Liver (tissue), 9 donors: ENCODE results near the gene MVB12B. TPM values are rescaled to one million over a fixed set of nuclear protein-coding genes. Genes with fewer than 3 reads are reported as not detected.

Experiments
- DNase-seq: peaks from one replicate; pipeline ENCODE4 v3.0.0-alpha.2; 2017; ENCODE audit warnings: low spot score
- H3K27ac ChIP-seq, 2 donors: one replicate each; pipeline ENCODE4 v1.7.0; 2013; ENCODE audit warnings: inconsistent platforms in 2 of 2, low read length in 2 of 2, control low read depth in 1 of 2, low read depth in 1 of 2, mild to moderate bottlenecking in 1 of 2
- H3K27me3 ChIP-seq, 4 donors: one replicate each; pipeline versions ENCODE4 v1.6.1 to v1.7.0; 2013; ENCODE audit warnings: low read length in 3 of 4, inconsistent platforms in 1 of 4, mild to moderate bottlenecking in 1 of 4, moderate library complexity in 1 of 4; ENCODE audit not compliant: control insufficient read depth in 4 of 4, insufficient read depth in 4 of 4
- H3K36me3 ChIP-seq, 4 donors: one replicate each; pipeline versions ENCODE4 v1.6.1 to v1.7.0; 2013; ENCODE audit warnings: low read length in 3 of 4, mild to moderate bottlenecking in 3 of 4, low read depth in 1 of 4, moderate library complexity in 1 of 4; ENCODE audit not compliant: control insufficient read depth in 4 of 4, insufficient read depth in 3 of 4
- H3K4me1 ChIP-seq, 4 donors: one replicate each; pipeline versions ENCODE4 v1.6.1 to v1.7.0; 2013; ENCODE audit warnings: low read length in 3 of 4, mild to moderate bottlenecking in 3 of 4, moderate library complexity in 1 of 4; ENCODE audit not compliant: control insufficient read depth in 4 of 4, insufficient read depth in 4 of 4
- H3K4me3 ChIP-seq, 3 donors: one replicate each; pipeline versions ENCODE4 v1.6.1 to v1.7.0; 2013; ENCODE audit warnings: low read length in 3 of 3, control low read depth in 1 of 3, low read depth in 1 of 3, mild to moderate bottlenecking in 1 of 3
- H3K9ac ChIP-seq, 2 donors: one replicate each; pipeline ENCODE4 v1.7.0; 2013; ENCODE audit warnings: low read length in 2 of 2, mild to moderate bottlenecking in 2 of 2, moderate library complexity in 2 of 2, control low read depth in 1 of 2, low read depth in 1 of 2
- H3K9me3 ChIP-seq, 4 donors: one replicate each; pipeline versions ENCODE4 v1.6.1 to v1.7.0; 2013; ENCODE audit warnings: low read length in 3 of 4; ENCODE audit not compliant: control insufficient read depth in 4 of 4
- ATF3 ChIP-seq: IDR thresholded peaks from 2 replicates; pipeline ENCODE4 v1.6.1; 2016; ENCODE audit warnings: antibody characterized with exemption
- CTCF ChIP-seq: fragments of 150-350 bp; IDR thresholded peaks from 2 replicates; pipeline ENCODE4 v1.5.1; 2017; ENCODE audit warnings: improper control_type of control experiment, low read depth, low read length; ENCODE audit not compliant: missing input control
- EGR1 ChIP-seq, 2 donors: IDR thresholded peaks; 2 replicates each; pipeline ENCODE4 v1.6.1; 2016 to 2018; ENCODE audit warnings: antibody characterized with exemption in 2 of 2, low read depth in 2 of 2
- FOXA1 ChIP-seq: IDR thresholded peaks from 2 replicates; pipeline ENCODE4 v1.6.1; 2016; ENCODE audit warnings: antibody characterized with exemption
- FOXA2 ChIP-seq: IDR thresholded peaks from 2 replicates; pipeline ENCODE4 v1.6.1; 2016; ENCODE audit warnings: antibody characterized with exemption
- GABPA ChIP-seq, 2 donors: IDR thresholded peaks in 1 of 2; conservative IDR thresholded peaks in 1 of 2; 2 replicates each; pipeline ENCODE4 v1.6.1; 2016; ENCODE audit warnings: antibody characterized with exemption in 2 of 2, mild to moderate bottlenecking in 1 of 2, moderate library complexity in 1 of 2
- HNF4A ChIP-seq, 2 donors: conservative IDR thresholded peaks; 2 replicates each; pipeline ENCODE4 v1.6.1; 2016; ENCODE audit warnings: antibody characterized with exemption in 2 of 2, mild to moderate bottlenecking in 2 of 2
- HNF4G ChIP-seq: IDR thresholded peaks from 2 replicates; pipeline ENCODE4 v1.6.1; 2016; ENCODE audit warnings: antibody characterized with exemption
- JUND ChIP-seq, 2 donors: IDR thresholded peaks; 2 replicates each; pipeline ENCODE4 v1.6.1; 2016; ENCODE audit warnings: antibody characterized with exemption in 2 of 2
- NR2F2 ChIP-seq: IDR thresholded peaks from 2 replicates; pipeline ENCODE4 v1.6.1; 2016; ENCODE audit warnings: antibody characterized with exemption
- RAD21 ChIP-seq, 2 donors: IDR thresholded peaks; 2 replicates each; pipeline ENCODE4 v1.6.1; 2016; ENCODE audit warnings: antibody characterized with exemption in 2 of 2, mild to moderate bottlenecking in 2 of 2
- REST ChIP-seq: IDR thresholded peaks from 2 replicates; pipeline ENCODE4 v1.6.1; 2016; ENCODE audit warnings: antibody characterized with exemption, mild to moderate bottlenecking
- RXRA ChIP-seq, 2 donors: IDR thresholded peaks; 2 replicates each; pipeline ENCODE4 v1.6.1; 2017 to 2018; ENCODE audit warnings: antibody characterized with exemption in 2 of 2, mild to moderate bottlenecking in 1 of 2
- SP1 ChIP-seq: IDR thresholded peaks from 2 replicates; pipeline ENCODE4 v1.6.1; 2018; ENCODE audit warnings: antibody characterized with exemption, mild to moderate bottlenecking
- TAF1 ChIP-seq: conservative IDR thresholded peaks from 2 replicates; pipeline ENCODE4 v1.6.1; 2016; ENCODE audit warnings: antibody characterized with exemption, mild to moderate bottlenecking
- WGBS: extraction: QIAGEN DNeasy Blood & Tissue Kit; methylation state at CpG from one replicate; pipeline ENCODE4 v1.1.7; 2013; 5-methylcytosine and 5-hydroxymethylcytosine counted together
- polyA plus RNA-seq, 2 donors: library from polyadenylated mRNA; stranded (reverse) in 1 of 2; unstranded in 1 of 2; fragments of 200-250 nt in 1 of 2; fragments of >200 nt in 1 of 2; fragmentation: Nextera tagmentation in 1 of 2; extraction: Ambion mirVana in 1 of 2; gene quantifications; one replicate each; pipeline versions ENCODE4 v1.2.1 to v1.2.3, GENCODE V29; 2013 to 2015
- total RNA-seq, 2 donors: library from RNA; depleted of rRNA; stranded (reverse); fragments of >200 nt; gene quantifications; one replicate each; pipeline ENCODE4 v1.2.3, GENCODE V29; 2014
- TF ChIP-seq, protein P1 (sequence below): IDR thresholded peaks from 2 replicates; pipeline ENCODE4 v1.6.1; 2016; ENCODE audit warnings: antibody characterized with exemption
- donor health status: healthy.
- donor health status: healthy.
- donor health status: healthy.
- donor health status: healthy.
- donor health status: healthy.

MVB12B gene
- total and polyA plus RNA-seq, 4 donors, result 5.3 to 12.4 (median 8.4) TPM

GRCh38 chr9:126357074-126357473 is 30.4 kb downstream of the MVB12B start:
- no peak overlapping the region for H3K27ac ChIP-seq
- H3K27me3 ChIP-seq, result no peaks in the 10 kb centered on the region
- no peak overlapping the region for H3K4me3 ChIP-seq
- 94% methylated on average over 1 of the region's 1 CpG for WGBS
- no peak for DNase-seq
- no peak overlapping the region for H3K9ac ChIP-seq
- H3K4me1 ChIP-seq, result no peaks in the 10 kb centered on the region
- H3K9me3 ChIP-seq, result peaks cover 0 to 8% (median under 1%) of the 10 kb centered on the region in 4 donors
- no peaks in the 10 kb centered on the region for H3K36me3 ChIP-seq
- TF ChIP-seq GABPA (IDR thresholded peaks at IDR 0.05 in 1 of 2, conservative IDR thresholded peaks at IDR 0.05 in 1 of 2) (no peak), RXRA (IDR thresholded peaks at IDR 0.05) (no peak)

- WGBS, result 95% methylated on average over 1 of the region's 1 CpG
- H3K9ac ChIP-seq, result no peak overlapping the region
- no peaks in the 10 kb centered on the region for H3K4me1 ChIP-seq
- H3K27ac ChIP-seq, result no peak overlapping the region
- peaks cover 0 to 2% (median 0%) of the 10 kb centered on the region in 4 donors for H3K36me3 ChIP-seq
- DNase-seq, result no peak
- peaks cover 0 to 9% (median under 1%) of the 10 kb centered on the region in 4 donors for H3K9me3 ChIP-seq
- no peaks in the 10 kb centered on the region for H3K27me3 ChIP-seq
- TF ChIP-seq NR2F2 (no peak), JUND (IDR thresholded peaks at IDR 0.05) (no peak), SP1 (no peak), TAF1 (no peak), FOXA2 (no peak), HNF4G (no peak), GABPA (IDR thresholded peaks at IDR 0.05 in 1 of 2, conservative IDR thresholded peaks at IDR 0.05 in 1 of 2) (no peak), RAD21 (IDR thresholded peaks at IDR 0.05) (no peak), HNF4A (conservative IDR thresholded peaks at IDR 0.05) (no peak)
- TF ChIP-seq, protein P1, sequence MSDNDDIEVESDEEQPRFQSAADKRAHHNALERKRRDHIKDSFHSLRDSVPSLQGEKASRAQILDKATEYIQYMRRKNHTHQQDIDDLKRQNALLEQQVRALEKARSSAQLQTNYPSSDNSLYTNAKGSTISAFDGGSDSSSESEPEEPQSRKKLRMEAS, result no peak
- no peak overlapping the region for H3K4me3 ChIP-seq
These were observed 33.4 kb downstream of the MVB12B start for GRCh38 chr9:126360073-126360472.

GRCh38 chr9:126361810-126362238 is 35.2 kb downstream of the MVB12B start:
- WGBS, result 97% methylated on average over 3 of the region's 3 CpGs
- H3K4me3 ChIP-seq, result no peak overlapping the region
- H3K27me3 ChIP-seq, result no peaks in the 10 kb centered on the region
- peaks cover 0 to 9% (median under 1%) of the 10 kb centered on the region in 4 donors for H3K9me3 ChIP-seq
- peaks cover 0 to 2% (median 0%) of the 10 kb centered on the region in 4 donors for H3K4me1 ChIP-seq
- no peak overlapping the region for H3K9ac ChIP-seq
- TF ChIP-seq TAF1, result no peak
- TF ChIP-seq SP1, result no peak
- TF ChIP-seq RAD21 (IDR thresholded peaks at IDR 0.05), result no peak
- no peak for TF ChIP-seq FOXA2
- no peak for TF ChIP-seq HNF4A (conservative IDR thresholded peaks at IDR 0.05)
- H3K36me3 ChIP-seq, result peaks cover 0 to 2% (median 0%) of the 10 kb centered on the region in 4 donors
- no peak overlapping the region for H3K27ac ChIP-seq
- no peak for DNase-seq

- no peak for TF ChIP-seq CTCF
- TF ChIP-seq TAF1, result no peak
- TF ChIP-seq NR2F2, result no peak
- TF ChIP-seq ATF3, result no peak
- no peak for TF ChIP-seq FOXA1
- TF ChIP-seq RAD21 (IDR thresholded peaks at IDR 0.05), result no peak
- no peak for TF ChIP-seq REST
- TF ChIP-seq EGR1 (IDR thresholded peaks at IDR 0.05; ENCODE audit: low read depth in 2 of 2), result no peak
- TF ChIP-seq SP1, result no peak
- no peak for TF ChIP-seq FOXA2
- TF ChIP-seq, protein P1, result no peak
- no peak for TF ChIP-seq HNF4A (conservative IDR thresholded peaks at IDR 0.05)
- no peak for TF ChIP-seq RXRA (IDR thresholded peaks at IDR 0.05)
- Histone ChIP-seq H3K9me3 (peaks cover 0 to 9% (median under 1%) of the 10 kb centered on the region in 4 donors), H3K9ac (no peak overlapping the region), H3K36me3 (peaks cover 0 to 2% (median 0%) of the 10 kb centered on the region in 4 donors), H3K4me1 (peaks cover 0 to 2% (median 0%) of the 10 kb centered on the region in 4 donors), H3K27ac (no peak overlapping the region), H3K27me3 (no peaks in the 10 kb centered on the region), H3K4me3 (no peak overlapping the region)
- 89% methylated on average over 6 of the region's 6 CpGs for WGBS
- DNase-seq, result no peak
These were observed 36.6 kb downstream of the MVB12B start for GRCh38 chr9:126363250-126363649.
